ENCODE data around the gene NACA.

Gene NACA

DNA sequence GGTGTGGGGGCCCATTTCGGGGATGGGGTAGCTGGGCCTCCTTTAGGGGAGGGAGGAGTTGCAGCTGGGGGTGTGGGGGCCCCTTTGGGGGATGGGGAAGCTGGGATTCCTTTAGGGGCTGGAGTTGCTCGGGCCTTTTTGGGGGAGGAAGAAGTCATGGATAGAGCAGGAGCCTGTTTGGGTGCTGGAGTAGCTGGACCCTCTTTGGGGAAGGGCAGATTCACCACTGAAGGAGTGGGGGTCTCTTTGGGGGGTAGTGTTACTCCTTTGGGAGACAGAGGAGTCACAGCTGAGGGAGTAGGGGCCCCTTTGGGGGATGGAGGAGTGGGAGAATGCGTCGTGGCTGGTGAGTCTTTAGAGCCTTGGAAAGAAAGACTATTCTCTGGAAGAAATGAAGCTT lies 6.5 kb downstream of the NACA start:
- DNase-seq (ENCODE audit: extremely low read depth, low read depth) = no peak
- TF ChIP-seq, protein P1, sequence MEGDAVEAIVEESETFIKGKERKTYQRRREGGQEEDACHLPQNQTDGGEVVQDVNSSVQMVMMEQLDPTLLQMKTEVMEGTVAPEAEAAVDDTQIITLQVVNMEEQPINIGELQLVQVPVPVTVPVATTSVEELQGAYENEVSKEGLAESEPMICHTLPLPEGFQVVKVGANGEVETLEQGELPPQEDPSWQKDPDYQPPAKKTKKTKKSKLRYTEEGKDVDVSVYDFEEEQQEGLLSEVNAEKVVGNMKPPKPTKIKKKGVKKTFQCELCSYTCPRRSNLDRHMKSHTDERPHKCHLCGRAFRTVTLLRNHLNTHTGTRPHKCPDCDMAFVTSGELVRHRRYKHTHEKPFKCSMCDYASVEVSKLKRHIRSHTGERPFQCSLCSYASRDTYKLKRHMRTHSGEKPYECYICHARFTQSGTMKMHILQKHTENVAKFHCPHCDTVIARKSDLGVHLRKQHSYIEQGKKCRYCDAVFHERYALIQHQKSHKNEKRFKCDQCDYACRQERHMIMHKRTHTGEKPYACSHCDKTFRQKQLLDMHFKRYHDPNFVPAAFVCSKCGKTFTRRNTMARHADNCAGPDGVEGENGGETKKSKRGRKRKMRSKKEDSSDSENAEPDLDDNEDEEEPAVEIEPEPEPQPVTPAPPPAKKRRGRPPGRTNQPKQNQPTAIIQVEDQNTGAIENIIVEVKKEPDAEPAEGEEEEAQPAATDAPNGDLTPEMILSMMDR (IDR thresholded peaks at IDR 0.05; ENCODE audit: low read depth, low read length) = no peak

- no peak for DNase-seq (ENCODE audit: extremely low read depth, low read depth)
- TF ChIP-seq, protein P1 (IDR thresholded peaks at IDR 0.05; ENCODE audit: low read depth, low read length) = no peak
These were observed 7.0 kb downstream of the NACA start for GRCh38 chr12:56718149-56718548.

DNA sequence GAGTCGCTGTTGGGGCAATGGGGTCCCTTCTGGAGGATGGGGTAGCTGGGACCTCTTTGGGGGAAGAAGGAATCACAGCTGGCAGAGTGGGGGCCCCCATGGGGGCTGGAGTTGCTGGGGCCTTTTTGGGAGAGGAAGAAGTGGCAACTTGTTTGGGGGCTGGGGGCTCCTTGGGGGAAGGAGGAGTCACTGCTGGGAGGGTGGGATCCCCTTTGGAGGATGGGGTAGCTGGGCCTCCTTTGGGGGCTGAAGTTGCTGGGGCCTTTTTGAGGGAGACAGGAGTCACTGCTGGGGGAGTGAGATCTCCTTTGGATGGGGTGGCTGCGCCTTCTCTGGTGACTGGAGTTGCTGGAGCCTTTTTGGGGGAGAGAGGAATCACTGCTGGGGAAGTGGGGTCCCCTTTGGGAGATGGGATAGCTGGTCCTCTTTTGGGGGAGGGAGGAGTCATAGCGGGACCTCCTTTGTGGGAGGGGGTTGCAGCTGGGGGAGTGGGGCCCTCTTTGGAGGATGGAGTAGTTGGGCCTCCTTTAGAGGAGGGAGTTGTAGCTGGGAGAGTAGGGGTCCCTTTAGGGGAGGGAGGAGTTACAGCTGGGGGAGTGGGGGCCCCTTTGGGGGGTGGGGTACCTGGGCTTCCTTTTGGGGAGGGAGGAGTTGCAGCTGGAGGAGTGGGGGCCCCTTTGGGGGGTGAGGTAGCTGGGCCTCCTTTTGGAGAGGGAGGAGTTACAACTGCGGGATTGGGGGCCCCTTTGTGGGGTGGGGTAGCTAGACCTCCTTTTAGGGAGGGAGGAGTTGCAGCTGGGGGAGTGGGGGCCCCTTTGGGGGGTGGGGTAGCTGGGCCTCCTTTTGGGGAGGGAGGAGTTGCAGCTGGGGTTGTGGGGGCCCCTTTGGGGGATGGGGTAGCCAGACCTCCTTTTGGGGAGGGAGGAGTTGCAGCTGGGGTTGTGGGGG lies 7.9 kb downstream of the NACA start:
- TF ChIP-seq, protein P1 (IDR thresholded peaks at IDR 0.05; ENCODE audit: low read depth, low read length) = no peak
- no peak for DNase-seq (ENCODE audit: extremely low read depth, low read depth)

DNA sequence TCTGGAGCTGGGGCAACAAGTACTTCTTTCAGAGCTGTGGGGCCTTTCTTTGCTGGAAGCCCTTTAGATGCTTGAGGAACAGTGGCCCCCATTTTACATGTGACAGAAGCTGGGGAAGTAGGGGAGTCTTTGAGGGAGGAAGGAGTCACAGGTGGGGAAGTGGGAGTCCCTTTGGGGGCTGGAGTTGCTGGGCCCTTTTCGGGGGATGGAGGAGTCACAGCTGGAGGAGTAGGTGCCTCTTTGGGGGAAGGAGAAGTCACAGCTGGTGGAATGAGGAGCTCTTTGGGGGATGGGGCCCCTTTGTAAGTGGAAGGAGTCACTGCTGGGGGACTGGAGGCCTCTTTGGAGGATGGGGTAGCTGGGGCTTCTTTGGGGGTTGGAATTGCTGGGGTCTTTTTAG lies 8.6 kb downstream of the NACA start:
- DNase-seq (ENCODE audit: extremely low read depth, low read depth) = no peak
- TF ChIP-seq, protein P1 (IDR thresholded peaks at IDR 0.05; ENCODE audit: low read depth, low read length) = no peak

GRCh38 chr12:56715798-56716197 lies 9.3 kb downstream of the NACA start:
- TF ChIP-seq, protein P1 (IDR thresholded peaks at IDR 0.05; ENCODE audit: low read depth, low read length) = no peak
- no peak for DNase-seq (ENCODE audit: extremely low read depth, low read depth)

GRCh38 chr12:56714431-56714929 lies 10.6 kb downstream of the NACA start:
- TF ChIP-seq, protein P1 (IDR thresholded peaks at IDR 0.05; ENCODE audit: low read depth, low read length) = no peak
- no peak for DNase-seq (ENCODE audit: extremely low read depth, low read depth)

DNA sequence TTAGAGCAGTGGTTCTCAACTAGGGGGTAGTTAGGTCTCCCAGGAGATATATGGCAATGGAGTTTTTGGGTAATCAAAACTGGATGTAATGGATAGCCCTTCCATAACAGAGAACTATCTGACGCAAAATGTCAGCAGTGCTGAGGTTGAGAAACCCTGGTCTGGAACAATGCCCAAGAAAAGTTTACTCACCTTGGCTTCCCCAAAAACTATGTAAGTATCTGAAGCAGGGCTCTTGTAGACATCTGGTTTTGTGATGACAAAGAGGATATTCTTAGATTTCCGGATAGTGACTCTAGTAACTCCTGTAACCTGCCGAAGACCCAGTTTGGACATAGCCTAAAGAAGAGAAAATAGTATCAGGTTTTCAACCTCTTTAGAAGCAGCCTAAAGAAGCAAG lies 11.8 kb downstream of the NACA start:
- TF ChIP-seq, protein P1 (IDR thresholded peaks at IDR 0.05; ENCODE audit: low read depth, low read length) = no peak
- DNase-seq (ENCODE audit: extremely low read depth, low read depth) = no peak

All from AG09319 (cell line).